CD14-positive monocyte (primary cell): ENCODE results near the gene SEMA6B. TPM values are rescaled to one million over a fixed set of nuclear protein-coding genes. Genes with fewer than 3 reads are reported as not detected.
A peak's percentile ranks its signal among the peaks of the same experiment; 100 is the strongest.

Experiments used
- DNase-seq, 3 donors: peaks; one replicate each; pipeline ENCODE4 v3.0.0-alpha.2; 2011 to 2022
- H2AFZ ChIP-seq: 2 replicates; pipeline ENCODE4 v1.6.0; 2012; ENCODE audit warnings: mild to moderate bottlenecking, low read depth, low read length, inconsistent platforms; ENCODE audit not compliant: insufficient read depth, poor library complexity, severe bottlenecking
- H3K27ac ChIP-seq, 2 donors: 1 replicate in 1 of 2; 2 replicates in 1 of 2; pipeline ENCODE4 v1.5.1; 2012 to 2013; ENCODE audit warnings: low read length in 2 of 2, control low read depth in 1 of 2, inconsistent platforms in 1 of 2, low read depth in 1 of 2, mild to moderate bottlenecking in 1 of 2
- H3K27me3 ChIP-seq, 2 donors: one replicate each; pipeline versions ENCODE4 v1.6.0 to v1.6.1; 2011 to 2013; ENCODE audit warnings: low read length in 2 of 2; ENCODE audit not compliant: control insufficient read depth in 2 of 2, insufficient read depth in 2 of 2
- H3K36me3 ChIP-seq, 2 donors: replicated peaks in 1 of 2; 1 replicate in 1 of 2; 2 replicates in 1 of 2; pipeline versions ENCODE4 v1.5.1 to v1.6.1; 2012 to 2013; ENCODE audit warnings: low read length in 2 of 2, control low read depth in 1 of 2, inconsistent platforms in 1 of 2, mild to moderate bottlenecking in 1 of 2; ENCODE audit not compliant: insufficient read depth in 2 of 2, control insufficient read depth in 1 of 2
- H3K4me1 ChIP-seq, 2 donors: 1 replicate in 1 of 2; 2 replicates in 1 of 2; pipeline versions ENCODE4 v1.5.1 to v1.6.1; 2012 to 2013; ENCODE audit warnings: low read length in 2 of 2, control low read depth in 1 of 2, inconsistent platforms in 1 of 2, mild to moderate bottlenecking in 1 of 2, moderate library complexity in 1 of 2; ENCODE audit not compliant: insufficient read depth in 2 of 2, control insufficient read depth in 1 of 2
- H3K4me2 ChIP-seq: replicated peaks from 2 replicates; pipeline ENCODE3; 2012; ENCODE audit warnings: low read length, moderate library complexity, mild to moderate bottlenecking; ENCODE audit not compliant: poor library complexity, severe bottlenecking; ENCODE audit errors: extremely low read depth
- H3K4me3 ChIP-seq, 3 experiments: fragments of 200-600 bp in 1 of 3; sonication (generic) in 1 of 3; replicated peaks in 1 of 3; 1 replicate in 2 of 3; 2 replicates in 1 of 3; pipeline ENCODE4 v1.5.1; 2011 to 2013; ENCODE audit warnings: low read length in 3 of 3, mild to moderate bottlenecking in 3 of 3, control low read depth in 2 of 3, low read depth in 2 of 3, inconsistent platforms in 1 of 3, moderate library complexity in 1 of 3
- H3K79me2 ChIP-seq: 2 replicates; pipeline ENCODE4 v1.6.0; 2012; ENCODE audit warnings: mild to moderate bottlenecking, control low read depth, inconsistent platforms, low read length, moderate library complexity; ENCODE audit not compliant: insufficient read depth
- H3K9ac ChIP-seq: 2 replicates; pipeline ENCODE4 v1.6.0; 2017; ENCODE audit warnings: low read length, mild to moderate bottlenecking; ENCODE audit not compliant: insufficient read depth, poor library complexity, severe bottlenecking
- H3K9me3 ChIP-seq, 2 donors: replicated peaks in 1 of 2; 1 replicate in 1 of 2; 2 replicates in 1 of 2; pipeline versions ENCODE4 v1.5.1 to v1.6.1; 2012 to 2013; ENCODE audit warnings: low read length in 2 of 2, control low read depth in 1 of 2; ENCODE audit not compliant: control insufficient read depth in 1 of 2, insufficient read depth in 1 of 2
- H4K20me1 ChIP-seq: 2 replicates; pipeline ENCODE4 v1.6.0; 2012; ENCODE audit warnings: mild to moderate bottlenecking, low read length, control low read depth, moderate library complexity; ENCODE audit not compliant: insufficient read depth
- H3K27ac Mint-ChIP-seq, 7 donors: one replicate each; pipeline ENCODE4 v1.8.0; 2020; ENCODE audit warnings: mild to moderate bottlenecking in 7 of 7, mixed read lengths in 7 of 7, moderate library complexity in 6 of 7, inconsistent platforms in 2 of 7
- H3K27me3 Mint-ChIP-seq, 3 donors: one replicate each; pipeline ENCODE4 v1.8.0; 2021 to 2022; ENCODE audit warnings: low read depth in 3 of 3, mild to moderate bottlenecking in 3 of 3, mixed read lengths in 3 of 3, moderate library complexity in 3 of 3, inconsistent platforms in 1 of 3
- H3K36me3 Mint-ChIP-seq, 2 donors: one replicate each; pipeline ENCODE4 v1.8.0; 2020; ENCODE audit warnings: mixed read lengths in 2 of 2, inconsistent platforms in 1 of 2, mild to moderate bottlenecking in 1 of 2
- H3K4me1 Mint-ChIP-seq: one replicate; pipeline ENCODE4 v1.8.0; 2020; ENCODE audit warnings: mild to moderate bottlenecking, mixed read lengths
- H3K4me3 Mint-ChIP-seq, 2 donors: one replicate each; pipeline ENCODE4 v1.8.0; 2020; ENCODE audit warnings: mild to moderate bottlenecking in 2 of 2, mixed read lengths in 2 of 2, moderate library complexity in 1 of 2
- H3K9me3 Mint-ChIP-seq, 7 donors: one replicate each; pipeline ENCODE4 v1.8.0; 2020 to 2022; ENCODE audit warnings: mixed read lengths in 7 of 7, mild to moderate bottlenecking in 6 of 7, moderate library complexity in 6 of 7, inconsistent platforms in 2 of 7
- WGBS: methylation state at CpG from one replicate; pipeline ENCODE4 v1.1.5; 2013; ENCODE audit warnings: missing lambda C conversion rate; ENCODE audit not compliant: insufficient coverage; 5-methylcytosine and 5-hydroxymethylcytosine counted together
- intact Hi-C, 2 donors: fragments of 100-400 bp; cut with micrococcal nuclease; formaldehyde crosslinking; loops; one replicate each; pipeline versions ENCODE4 v1.15.0 to v1.15.1; 2023
- polyA plus RNA-seq, 3 donors: library from polyadenylated mRNA; depleted of rRNA in 1 of 3; unstranded in 2 of 3; stranded (reverse) in 1 of 3; fragments of 300-500 nt in 2 of 3; fragments of >200 nt in 1 of 3; fragmentation: Illumina TruSeq in 2 of 3; gene quantifications; 1 replicate in 2 of 3; 2 replicates in 1 of 3; pipeline ENCODE4 v1.2.3, GENCODE V29; 2012 to 2021
- TF ChIP-seq, protein P1 (sequence below): fragments of 200-600 bp; IDR thresholded peaks from one replicate; pipeline ENCODE4 v1.8.0; 2022; ENCODE audit warnings: antibody characterized with exemption, mild to moderate bottlenecking

SEMA6B gene
- polyA plus RNA-seq, 3 donors = 0.12 to 1.6 (median 0.87) TPM

DNA sequence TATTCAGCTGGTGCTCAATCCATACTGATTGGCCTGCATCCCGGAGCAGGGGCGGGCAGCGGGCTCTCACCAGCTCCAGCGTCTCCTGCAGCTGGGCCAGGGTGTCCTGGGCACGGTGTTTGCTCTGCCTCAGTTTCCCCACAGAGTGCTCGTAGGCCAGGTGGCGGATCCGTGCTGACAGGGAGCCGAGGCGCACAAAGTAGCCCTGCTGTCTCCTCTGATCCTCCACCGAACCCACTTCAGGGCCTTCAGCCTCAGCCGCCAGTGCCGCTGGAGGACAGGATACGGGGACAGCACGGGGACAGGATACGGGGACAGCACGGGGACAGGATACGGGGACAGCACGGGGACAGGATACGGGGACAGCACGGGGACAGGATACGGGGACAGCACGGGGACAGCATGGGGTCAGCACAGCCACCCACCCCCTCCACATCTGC is 33.9 kb downstream of the SEMA6B start:
- no peak for DNase-seq
- Histone ChIP-seq H3K9ac (no peak overlapping the region), H3K27me3 (no peaks in the 10 kb centered on the region), H3K4me2 (no peak overlapping the region), H4K20me1 (no peaks in the 10 kb centered on the region), H2AFZ (no peak overlapping the region), H3K4me3 (no peak overlapping the region), H3K9me3 (no peaks in the 10 kb centered on the region), H3K4me1 (peaks cover 0 to 4% of the 10 kb centered on the region in 2 donors), H3K27ac (no peak overlapping the region), H3K36me3 (no peaks in the 10 kb centered on the region), H3K79me2 (no peaks in the 10 kb centered on the region)
- no peaks in the 10 kb centered on the region for H3K36me3 Mint-ChIP-seq
- intact Hi-C loops = loop anchor here in 1 of 2 donors (5.0 to 10.0 kb wide), 2 partner anchors 112 to 261 kb away; partner anchors contain the start of gene TNFAIP8L1
- no peak overlapping the region for H3K4me3 Mint-ChIP-seq
- H3K27ac Mint-ChIP-seq = no peak overlapping the region
- TF ChIP-seq, protein P1, sequence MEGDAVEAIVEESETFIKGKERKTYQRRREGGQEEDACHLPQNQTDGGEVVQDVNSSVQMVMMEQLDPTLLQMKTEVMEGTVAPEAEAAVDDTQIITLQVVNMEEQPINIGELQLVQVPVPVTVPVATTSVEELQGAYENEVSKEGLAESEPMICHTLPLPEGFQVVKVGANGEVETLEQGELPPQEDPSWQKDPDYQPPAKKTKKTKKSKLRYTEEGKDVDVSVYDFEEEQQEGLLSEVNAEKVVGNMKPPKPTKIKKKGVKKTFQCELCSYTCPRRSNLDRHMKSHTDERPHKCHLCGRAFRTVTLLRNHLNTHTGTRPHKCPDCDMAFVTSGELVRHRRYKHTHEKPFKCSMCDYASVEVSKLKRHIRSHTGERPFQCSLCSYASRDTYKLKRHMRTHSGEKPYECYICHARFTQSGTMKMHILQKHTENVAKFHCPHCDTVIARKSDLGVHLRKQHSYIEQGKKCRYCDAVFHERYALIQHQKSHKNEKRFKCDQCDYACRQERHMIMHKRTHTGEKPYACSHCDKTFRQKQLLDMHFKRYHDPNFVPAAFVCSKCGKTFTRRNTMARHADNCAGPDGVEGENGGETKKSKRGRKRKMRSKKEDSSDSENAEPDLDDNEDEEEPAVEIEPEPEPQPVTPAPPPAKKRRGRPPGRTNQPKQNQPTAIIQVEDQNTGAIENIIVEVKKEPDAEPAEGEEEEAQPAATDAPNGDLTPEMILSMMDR = no peak
- WGBS = 78% methylated on average over 21 of the region's 23 CpGs
- no peaks in the 10 kb centered on the region for H3K9me3 Mint-ChIP-seq
- H3K4me1 Mint-ChIP-seq = peaks cover 2% of the 10 kb centered on the region
- peaks cover 1 to 8% (median 6%) of the 10 kb centered on the region in 3 donors for H3K27me3 Mint-ChIP-seq

DNA sequence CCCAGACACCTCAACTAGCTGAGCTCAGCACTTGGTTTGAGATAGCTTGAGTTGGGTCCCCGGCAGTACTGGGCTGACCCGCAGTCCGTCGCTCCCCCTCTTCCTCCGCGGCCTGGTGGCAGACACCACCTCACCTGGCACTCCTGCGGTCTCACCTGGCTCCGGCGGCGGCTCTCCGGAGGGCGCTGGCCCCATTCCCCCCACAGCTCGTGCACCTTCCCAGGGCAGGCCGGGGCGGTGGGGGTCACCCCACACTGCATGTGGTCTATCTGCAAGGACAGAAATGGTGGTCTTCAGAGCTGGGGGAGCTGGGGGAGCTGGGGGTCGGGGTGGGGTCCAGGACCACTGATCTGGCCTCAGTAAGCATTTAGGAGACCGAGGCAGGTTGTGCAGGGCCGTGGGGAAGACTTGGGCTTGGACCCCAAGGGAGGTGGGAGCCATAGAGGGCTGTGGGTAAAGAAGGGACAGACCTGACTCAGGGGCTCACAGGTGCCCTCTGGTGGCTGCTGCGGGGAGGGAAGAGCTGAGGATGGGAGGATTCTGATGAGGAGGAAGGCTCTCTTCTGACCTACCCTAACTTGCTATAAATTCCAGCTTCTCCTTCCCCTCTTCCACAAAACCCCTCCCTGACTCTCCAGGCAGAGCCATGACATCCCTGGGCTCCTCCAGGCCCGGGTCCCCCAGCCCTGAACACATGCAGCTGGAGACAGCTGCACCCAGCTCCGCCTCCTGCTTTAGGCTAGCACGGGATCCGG is 34.5 kb downstream of the SEMA6B start:
- Histone ChIP-seq H3K4me3 (no peak overlapping the region), H3K9ac (no peak overlapping the region), H3K27me3 (no peaks in the 10 kb centered on the region), H3K4me2 (no peak overlapping the region), H3K27ac (no peak overlapping the region), H3K79me2 (no peaks in the 10 kb centered on the region), H3K9me3 (no peaks in the 10 kb centered on the region), H3K4me1 (peaks cover 0 to 4% of the 10 kb centered on the region in 2 donors), H4K20me1 (no peaks in the 10 kb centered on the region), H3K36me3 (no peaks in the 10 kb centered on the region), H2AFZ (no peak overlapping the region)
- Mint-ChIP-seq H3K27ac (peak overlapping the region in 1 of 7 donors; percentile 6), H3K9me3 (peaks cover 0 to under 1% (median 0%) of the 10 kb centered on the region in 7 donors), H3K36me3 (no peaks in the 10 kb centered on the region), H3K27me3 (peaks cover 0 to 8% (median 4%) of the 10 kb centered on the region in 3 donors), H3K4me3 (no peak overlapping the region), H3K4me1 (peaks cover 2% of the 10 kb centered on the region)
- 70% methylated on average over 13 of the region's 23 CpGs for whole genome bisulfite sequencing
- TF ChIP-seq, protein P1 = peak; percentile 83
- intact Hi-C loops = loop anchor here in 1 of 2 donors (5.0 to 10.0 kb wide), 2 partner anchors 112 to 260 kb away; partner anchors contain the start of gene TNFAIP8L1
- DNase-seq = peak; percentile 61 to 66 (median 62)
